ENCODE data around the gene SARS1. TPM values are rescaled to one million over a fixed set of nuclear protein-coding genes. Genes with fewer than 3 reads are reported as not detected.
"Not testable (repeated sequence)": the region's sequence is repeated elsewhere in the genome, so short reads cannot be mapped to it uniquely, and the experiment has no call there.

SARS1 gene
- polyA plus RNA-seq, 1 of the 3 experiments (the other 2 are of a cell fraction): 98.3 TPM

DNA sequence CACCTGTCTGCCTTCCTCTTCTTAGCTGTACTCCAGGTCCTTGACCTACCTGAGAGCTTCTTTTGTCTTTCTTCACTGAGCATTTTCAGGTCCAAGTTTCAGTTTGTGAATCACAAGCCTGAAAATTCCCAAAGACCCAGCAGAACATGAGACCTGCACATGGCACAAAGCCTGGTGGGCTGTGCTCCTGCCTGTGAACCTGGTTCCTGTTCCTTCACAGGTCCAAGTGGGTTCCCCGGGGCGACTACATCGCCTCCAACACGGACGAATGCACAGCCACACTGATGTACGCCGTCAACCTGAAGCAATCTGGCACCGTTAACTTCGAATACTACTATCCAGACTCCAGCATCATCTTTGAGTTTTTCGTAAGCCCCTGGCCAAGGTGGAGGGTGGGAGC lies 42.1 kb upstream of the SARS1 start:
- Histone ChIP-seq H3K36me3 (replicated peaks in 1 of 2; ENCODE audit: control insufficient read depth in 1 of 2, insufficient read depth in 2 of 2, low read length in 1 of 2) (no peaks in the 10 kb centered on the region), H2AFZ (ENCODE audit: low read depth) (no peak overlapping the region), H3F3A (replicated peaks; ENCODE audit: insufficient read depth) (no peaks in the 10 kb centered on the region), H3K9ac (no peak overlapping the region), H3K79me2 (ENCODE audit: insufficient read depth) (no peaks in the 10 kb centered on the region), H4K20me1 (ENCODE audit: insufficient read depth) (no peaks in the 10 kb centered on the region), H3K27me3 (ENCODE audit: insufficient read depth) (no peaks in the 10 kb centered on the region), H3K4me2 (no peak overlapping the region), H3K4me1 (ENCODE audit: control insufficient read depth in 1 of 2, insufficient read depth in 2 of 2, low read depth in 1 of 2, low read length in 1 of 2) (no peaks in the 10 kb centered on the region), H3K9me2 (no peaks in the 10 kb centered on the region), H3K4me3 (ENCODE audit: low read depth in 2 of 2, low read length in 1 of 2) (no peak overlapping the region), H3K27ac (ENCODE audit: low read depth in 2 of 2, low read length in 1 of 2) (no peak overlapping the region), H3K9me3 (no peaks in the 10 kb centered on the region)
- ChIA-PET POLR2A (interaction anchor here (0.6 kb wide), 1 partner anchor 19 kb away, joined by 3 read pairs; no protein-coding TSS in a partner anchor), CTCF (interaction anchor here (1.4 kb wide), 1 partner anchor 53 kb away, joined by 3 read pairs; no protein-coding TSS in a partner anchor)
- 89% methylated on average over 10 of the region's 10 CpGs for WGBS (ENCODE audit: low lambda C conversion rate)
- TF ChIP-seq, protein P1, sequence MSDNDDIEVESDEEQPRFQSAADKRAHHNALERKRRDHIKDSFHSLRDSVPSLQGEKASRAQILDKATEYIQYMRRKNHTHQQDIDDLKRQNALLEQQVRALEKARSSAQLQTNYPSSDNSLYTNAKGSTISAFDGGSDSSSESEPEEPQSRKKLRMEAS (IDR thresholded peaks at IDR 0.05; ENCODE audit: low read depth): no peak
- TF ChIP-seq JUND (IDR thresholded peaks at IDR 0.05) (no peak), SIN3A (IDR thresholded peaks at IDR 0.05; ENCODE audit: borderline replicate concordance, low read depth, low read length) (no peak), TEAD4 (IDR thresholded peaks at IDR 0.05; ENCODE audit: borderline replicate concordance, insufficient read depth) (no peak), NFIC (IDR thresholded peaks at IDR 0.05; ENCODE audit: borderline replicate concordance) (no peak), RFX5 (IDR thresholded peaks at IDR 0.05; ENCODE audit: low read length) (no peak), TCF12 (IDR thresholded peaks at IDR 0.05) (no peak)
- TF ChIP-seq, protein P2, sequence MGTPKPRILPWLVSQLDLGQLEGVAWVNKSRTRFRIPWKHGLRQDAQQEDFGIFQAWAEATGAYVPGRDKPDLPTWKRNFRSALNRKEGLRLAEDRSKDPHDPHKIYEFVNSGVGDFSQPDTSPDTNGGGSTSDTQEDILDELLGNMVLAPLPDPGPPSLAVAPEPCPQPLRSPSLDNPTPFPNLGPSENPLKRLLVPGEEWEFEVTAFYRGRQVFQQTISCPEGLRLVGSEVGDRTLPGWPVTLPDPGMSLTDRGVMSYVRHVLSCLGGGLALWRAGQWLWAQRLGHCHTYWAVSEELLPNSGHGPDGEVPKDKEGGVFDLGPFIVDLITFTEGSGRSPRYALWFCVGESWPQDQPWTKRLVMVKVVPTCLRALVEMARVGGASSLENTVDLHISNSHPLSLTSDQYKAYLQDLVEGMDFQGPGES (IDR thresholded peaks at IDR 0.05; ENCODE audit: low read depth, low read length): no peak
- TF ChIP-seq, protein P3, sequence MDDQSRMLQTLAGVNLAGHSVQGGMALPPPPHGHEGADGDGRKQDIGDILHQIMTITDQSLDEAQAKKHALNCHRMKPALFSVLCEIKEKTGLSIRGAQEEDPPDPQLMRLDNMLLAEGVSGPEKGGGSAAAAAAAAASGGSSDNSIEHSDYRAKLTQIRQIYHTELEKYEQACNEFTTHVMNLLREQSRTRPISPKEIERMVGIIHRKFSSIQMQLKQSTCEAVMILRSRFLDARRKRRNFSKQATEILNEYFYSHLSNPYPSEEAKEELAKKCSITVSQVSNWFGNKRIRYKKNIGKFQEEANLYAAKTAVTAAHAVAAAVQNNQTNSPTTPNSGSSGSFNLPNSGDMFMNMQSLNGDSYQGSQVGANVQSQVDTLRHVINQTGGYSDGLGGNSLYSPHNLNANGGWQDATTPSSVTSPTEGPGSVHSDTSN (IDR thresholded peaks at IDR 0.05): no peak
- no peak for DNase-seq

DNA sequence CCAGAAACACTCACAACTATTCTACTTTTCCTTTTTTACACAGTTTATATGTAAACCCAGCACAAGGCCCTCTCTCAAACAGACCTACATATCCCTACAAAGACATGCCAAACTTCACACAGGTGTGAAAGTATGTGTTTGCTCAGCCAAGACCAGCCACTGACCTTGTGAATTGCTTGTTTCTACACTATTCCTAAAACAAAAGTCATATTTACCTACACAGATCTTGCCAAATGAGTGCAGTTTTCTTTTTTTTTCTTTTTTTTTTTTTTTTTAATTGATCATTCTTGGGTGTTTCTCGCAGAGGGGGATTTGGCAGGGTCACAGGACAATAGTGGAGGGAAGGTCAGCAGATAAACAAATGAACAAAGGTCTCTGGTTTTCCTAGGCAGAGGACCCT lies 37.4 kb upstream of the SARS1 start:
- H4K20me1 ChIP-seq (ENCODE audit: insufficient read depth); H3K27ac ChIP-seq (ENCODE audit: low read depth in 2 of 2, low read length in 1 of 2); H3K4me2 ChIP-seq; H3K4me3 ChIP-seq (ENCODE audit: low read depth in 2 of 2, low read length in 1 of 2); H3K9ac ChIP-seq; H3K9me2 ChIP-seq; H3K36me3 ChIP-seq (replicated peaks in 1 of 2; ENCODE audit: control insufficient read depth in 1 of 2, insufficient read depth in 2 of 2, low read length in 1 of 2); H3K27me3 ChIP-seq (ENCODE audit: insufficient read depth); H3F3A ChIP-seq (replicated peaks; ENCODE audit: insufficient read depth); POLR2A ChIA-PET; H3K9me3 ChIP-seq; H3K4me1 ChIP-seq (ENCODE audit: control insufficient read depth in 1 of 2, insufficient read depth in 2 of 2, low read depth in 1 of 2, low read length in 1 of 2); DNase-seq; H3K79me2 ChIP-seq (ENCODE audit: insufficient read depth); H2AFZ ChIP-seq (ENCODE audit: low read depth); CTCF ChIA-PET: not testable (repeated sequence)
- 75% methylated on average over 1 of the region's 1 CpG for WGBS (ENCODE audit: low lambda C conversion rate)

DNA sequence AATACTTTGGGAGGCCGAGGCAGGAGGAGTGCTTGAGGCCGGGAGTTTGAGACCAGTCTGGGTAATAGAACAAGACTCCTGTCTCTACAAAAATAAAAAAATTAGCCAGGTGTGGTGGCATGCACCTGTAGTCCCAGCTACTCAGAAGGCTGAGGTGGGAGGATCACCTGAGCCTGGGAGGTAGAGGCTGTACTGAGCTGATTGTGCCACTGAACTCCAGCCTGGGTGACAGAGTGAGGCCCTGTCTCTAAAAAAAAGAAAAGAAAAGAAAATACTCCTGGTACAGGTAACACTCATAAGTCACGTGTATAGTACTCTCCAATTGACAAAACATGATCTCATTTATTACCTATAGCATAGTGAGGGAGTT lies 33.0 kb upstream of the SARS1 start:
- H3F3A ChIP-seq (replicated peaks; ENCODE audit: insufficient read depth); H3K4me1 ChIP-seq (ENCODE audit: control insufficient read depth in 1 of 2, insufficient read depth in 2 of 2, low read depth in 1 of 2, low read length in 1 of 2); POLR2A ChIA-PET; H3K79me2 ChIP-seq (ENCODE audit: insufficient read depth); H3K36me3 ChIP-seq (replicated peaks in 1 of 2; ENCODE audit: control insufficient read depth in 1 of 2, insufficient read depth in 2 of 2, low read length in 1 of 2); H3K4me3 ChIP-seq (ENCODE audit: low read depth in 2 of 2, low read length in 1 of 2); H3K9me3 ChIP-seq; H3K27ac ChIP-seq (ENCODE audit: low read depth in 2 of 2, low read length in 1 of 2); H4K20me1 ChIP-seq (ENCODE audit: insufficient read depth); DNase-seq; H2AFZ ChIP-seq (ENCODE audit: low read depth); H3K4me2 ChIP-seq; H3K9ac ChIP-seq; H3K9me2 ChIP-seq; H3K27me3 ChIP-seq (ENCODE audit: insufficient read depth): not testable (repeated sequence)
- WGBS (ENCODE audit: low lambda C conversion rate): 57% methylated on average over 3 of the region's 3 CpGs
- CTCF ChIA-PET: interaction anchor here (0.9 kb wide), 1 partner anchor 13 kb away, joined by 4 read pairs; no protein-coding TSS in a partner anchor
